Measurements from ENCODE around the gene TBL1XR1. TPM values are rescaled to one million over a fixed set of nuclear protein-coding genes. Genes with fewer than 3 reads are reported as not detected.

Gene TBL1XR1
- total RNA-seq, 2 donors from 2014 or later = 75.8 to 156 TPM

GRCh38 chr3:177201700-177202397 lies 4.6 kb upstream of the TBL1XR1 start:
- H3K36me3 ChIP-seq = no peaks in the 10 kb centered on the region
- H3K4me3 ChIP-seq = no peak overlapping the region
- peak overlapping the region; percentile 14 to 16 for H3K27ac ChIP-seq
- H3K9me3 ChIP-seq = no peaks in the 10 kb centered on the region
- H3K4me1 ChIP-seq (replicated peaks) = no peaks in the 10 kb centered on the region
- intact Hi-C loops (cut with DNase I) = no loop called here
- DNase-seq (ENCODE audit: low spot score) = no peak
- WGBS = 55% methylated on average over 8 of the region's 8 CpGs
- H3K27me3 ChIP-seq (replicated peaks; ENCODE audit: insufficient read depth) = no peaks in the 10 kb centered on the region
- TF ChIP-seq CTCF (IDR thresholded peaks at IDR 0.05) (no peak), POLR2AphosphoS5 (IDR thresholded peaks at IDR 0.05) (no peak), POLR2A (IDR thresholded peaks at IDR 0.05) (no peak)

- no peak for DNase-seq (ENCODE audit: low spot score)
- intact Hi-C loops (cut with DNase I) = loop anchor here (5.0 to 10.0 kb wide), 5 partner anchors 93 to 1128 kb away; no protein-coding TSS in a partner anchor
- no peaks in the 10 kb centered on the region for H3K9me3 ChIP-seq
- no peaks in the 10 kb centered on the region for H3K27me3 ChIP-seq (replicated peaks; ENCODE audit: insufficient read depth)
- H3K36me3 ChIP-seq = no peaks in the 10 kb centered on the region
- H3K27ac ChIP-seq = peak overlapping the region; percentile 97 to 99
- H3K4me1 ChIP-seq (replicated peaks) = no peaks in the 10 kb centered on the region
- 56% methylated on average over 6 of the region's 6 CpGs for WGBS
- no peak overlapping the region for H3K4me3 ChIP-seq
- TF ChIP-seq POLR2A (IDR thresholded peaks at IDR 0.05) (no peak), POLR2AphosphoS5 (IDR thresholded peaks at IDR 0.05) (no peak), CTCF (IDR thresholded peaks at IDR 0.05) (no peak)
These were observed 2.0 kb upstream of the TBL1XR1 start for GRCh38 chr3:177199206-177199760.

GRCh38 chr3:177197727-177198460 lies 612 bp upstream of the TBL1XR1 start:
- no peaks in the 10 kb centered on the region for H3K4me1 ChIP-seq (replicated peaks)
- H3K27me3 ChIP-seq (replicated peaks; ENCODE audit: insufficient read depth) = no peaks in the 10 kb centered on the region
- no peaks in the 10 kb centered on the region for H3K36me3 ChIP-seq
- peak; percentile 44 for DNase-seq (ENCODE audit: low spot score)
- no peaks in the 10 kb centered on the region for H3K9me3 ChIP-seq
- TF ChIP-seq POLR2AphosphoS5 (IDR thresholded peaks at IDR 0.05) = no peak
- no peak for TF ChIP-seq CTCF (IDR thresholded peaks at IDR 0.05)
- TF ChIP-seq POLR2A (IDR thresholded peaks at IDR 0.05) = no peak
- intact Hi-C loops (cut with DNase I) = loop anchor here (1.0 to 10.0 kb wide), 6 partner anchors 94 to 1129 kb away; no protein-coding TSS in a partner anchor
- 1% methylated on average over 36 of the region's 57 CpGs for WGBS
- H3K4me3 ChIP-seq = peak overlapping the region; percentile 86 to 100
- H3K27ac ChIP-seq = peak overlapping the region; percentile 97 to 99

- 2% methylated on average over 38 of the region's 43 CpGs for WGBS
- DNase-seq (ENCODE audit: low spot score) = no peak
- Histone ChIP-seq H3K4me1 (replicated peaks) (peaks cover under 1% of the 10 kb centered on the region), H3K9me3 (no peaks in the 10 kb centered on the region), H3K27me3 (replicated peaks; ENCODE audit: insufficient read depth) (no peaks in the 10 kb centered on the region), H3K4me3 (peak overlapping the region; percentile 86 to 100), H3K27ac (peak overlapping the region; percentile 97 to 99), H3K36me3 (no peaks in the 10 kb centered on the region)
- TF ChIP-seq CTCF (IDR thresholded peaks at IDR 0.05) = no peak
- intact Hi-C loops (cut with DNase I) = loop anchor here (1.0 to 10.0 kb wide), 6 partner anchors 96 to 1131 kb away; no protein-coding TSS in a partner anchor
These were observed 734 bp downstream of the TBL1XR1 start for GRCh38 chr3:177196456-177197040.

Data from prostate gland (tissue), 2 donors.